ENCODE results near the gene LMF1. TPM values are rescaled to one million over a fixed set of nuclear protein-coding genes. Genes with fewer than 3 reads are reported as not detected.

Gene LMF1
- total and polyA plus RNA-seq, 2 of the 13 experiments (the other 11 are each of a cell fraction or from before 2014, with no cell fraction given): 6.8 to 8.5 TPM

GRCh38 chr16:911604-912321 lies 59.0 kb downstream of the LMF1 start:
- Histone ChIP-seq H3K4me3 (replicated peaks in 1 of 3; ENCODE audit: insufficient read depth in 1 of 3, low read depth in 2 of 3, low read length in 3 of 3) (no peak overlapping the region), H2AFZ (ENCODE audit: low read length) (no peak overlapping the region), H3K27me3 (ENCODE audit: control insufficient read depth in 1 of 2, insufficient read depth in 2 of 2, low read length in 2 of 2) (no peaks in the 10 kb centered on the region), H3K9me3 (ENCODE audit: low read length) (peaks cover 3% of the 10 kb centered on the region), H4K20me1 (ENCODE audit: insufficient read depth, low read length) (peaks cover 4% of the 10 kb centered on the region; the same call in 1 of the 2 replicates), H3K79me2 (ENCODE audit: insufficient read depth, low read length) (no peaks in the 10 kb centered on the region), H3K27ac (ENCODE audit: extremely low read length, insufficient read depth, low read length) (no peak overlapping the region), H3K9ac (ENCODE audit: insufficient read depth, low read depth, low read length) (no peak overlapping the region), H3K36me3 (replicated peaks in 1 of 2; ENCODE audit: control insufficient read depth in 1 of 2, insufficient read depth in 2 of 2, low read length in 2 of 2) (no peaks in the 10 kb centered on the region), H3K4me2 (ENCODE audit: low read depth, low read length) (peak overlapping the region; percentile 33; the same call in 1 of the 2 replicates), H3K4me1 (ENCODE audit: insufficient read depth, low read length) (peaks cover 33% of the 10 kb centered on the region)
- CTCF ChIA-PET (ENCODE audit: low intra/inter-chr PET ratio, low total read pairs): no interaction called here
- DNase-seq (ENCODE audit: low spot score) (no peak), FAIRE-seq (no peak), ATAC-seq (no peak; the same call in 2 of the 3 replicates)
- in situ Hi-C loops (cut with HindIII; ENCODE audit: extremely low pct_ligation_motif_present, low pct_unique_long_range_greater_than_20kb): no loop called here
- WGBS (ENCODE audit: low lambda C conversion rate): 88% methylated on average over 12 of the region's 24 CpGs
- no peak for TF ChIP-seq RBAK (CRISPR knock-in tag; IDR thresholded peaks at IDR 0.05)
- no peak for TF ChIP-seq MEIS2 (CRISPR knock-in tag; IDR thresholded peaks at IDR 0.05)
- no peak for TF ChIP-seq NAIF1 (CRISPR knock-in tag; IDR thresholded peaks at IDR 0.05; ENCODE audit: borderline replicate concordance)
- TF ChIP-seq TMF1 (CRISPR knock-in tag; IDR thresholded peaks at IDR 0.05; ENCODE audit: low read depth): no peak
- no peak for TF ChIP-seq USF2 (IDR thresholded peaks at IDR 0.05; ENCODE audit: low read depth, low read length)
- no peak for TF ChIP-seq USF2 (CRISPR knock-in tag; IDR thresholded peaks at IDR 0.05; ENCODE audit: borderline replicate concordance)
- TF ChIP-seq ZEB1 (IDR thresholded peaks at IDR 0.05; ENCODE audit: insufficient replicate concordance, low read depth): no peak
- no peak for TF ChIP-seq FIP1L1 (IDR thresholded peaks at IDR 0.05; ENCODE audit: borderline replicate concordance, insufficient read depth, low read depth, low read length)
- TF ChIP-seq ZNF138 (CRISPR knock-in tag; IDR thresholded peaks at IDR 0.05; ENCODE audit: low read depth): no peak
- no peak for TF ChIP-seq ZNF317 (CRISPR knock-in tag; IDR thresholded peaks at IDR 0.05)
- TF ChIP-seq PTBP1 (IDR thresholded peaks at IDR 0.05; ENCODE audit: low read depth, low read length, poor library complexity, severe bottlenecking): no peak
- TF ChIP-seq SP5 (CRISPR knock-in tag; IDR thresholded peaks at IDR 0.05; ENCODE audit: borderline replicate concordance, low read depth): no peak
- POLR2A ChIA-PET: interaction anchor here (2.4 kb wide), 1 partner anchor 60 kb away, joined by 7 read pairs; no protein-coding TSS in a partner anchor
- intact Hi-C loops (cut with micrococcal nuclease; ENCODE audit: unreplicated experiment): no loop called here
- no TSS peak for BruUV-seq (replicated peaks)

All from HepG2 (cell line).